Measurements from ENCODE around the gene SBNO2.
"Not testable (repeated sequence)": the region's sequence is repeated elsewhere in the genome, so short reads cannot be mapped to it uniquely, and the experiment has no call there.

The SBNO2 gene

DNA sequence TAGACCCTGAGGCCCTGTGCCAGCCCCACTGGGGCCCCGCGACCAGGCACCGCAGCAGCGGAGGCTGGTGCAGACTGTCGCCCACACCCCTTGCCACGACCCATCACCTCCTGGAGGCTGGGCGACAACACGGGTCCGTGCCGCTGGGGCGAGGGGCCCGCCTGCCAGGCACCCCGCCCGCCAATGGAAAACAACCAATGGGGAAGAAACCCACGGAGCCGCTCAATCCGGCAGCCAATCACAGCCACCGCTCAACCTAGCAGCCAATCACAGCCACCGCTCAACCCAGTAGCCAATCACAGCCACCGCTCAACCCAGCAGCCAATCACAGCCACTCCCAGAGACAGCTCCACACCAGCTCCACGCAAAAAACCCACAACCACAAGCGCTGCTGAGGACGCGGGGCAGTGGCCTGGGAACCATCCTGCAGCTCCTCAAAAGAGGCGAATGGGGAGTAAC, 40.6 kb downstream of the SBNO2 start:
- peak; percentile 5 for DNase-seq

DNA sequence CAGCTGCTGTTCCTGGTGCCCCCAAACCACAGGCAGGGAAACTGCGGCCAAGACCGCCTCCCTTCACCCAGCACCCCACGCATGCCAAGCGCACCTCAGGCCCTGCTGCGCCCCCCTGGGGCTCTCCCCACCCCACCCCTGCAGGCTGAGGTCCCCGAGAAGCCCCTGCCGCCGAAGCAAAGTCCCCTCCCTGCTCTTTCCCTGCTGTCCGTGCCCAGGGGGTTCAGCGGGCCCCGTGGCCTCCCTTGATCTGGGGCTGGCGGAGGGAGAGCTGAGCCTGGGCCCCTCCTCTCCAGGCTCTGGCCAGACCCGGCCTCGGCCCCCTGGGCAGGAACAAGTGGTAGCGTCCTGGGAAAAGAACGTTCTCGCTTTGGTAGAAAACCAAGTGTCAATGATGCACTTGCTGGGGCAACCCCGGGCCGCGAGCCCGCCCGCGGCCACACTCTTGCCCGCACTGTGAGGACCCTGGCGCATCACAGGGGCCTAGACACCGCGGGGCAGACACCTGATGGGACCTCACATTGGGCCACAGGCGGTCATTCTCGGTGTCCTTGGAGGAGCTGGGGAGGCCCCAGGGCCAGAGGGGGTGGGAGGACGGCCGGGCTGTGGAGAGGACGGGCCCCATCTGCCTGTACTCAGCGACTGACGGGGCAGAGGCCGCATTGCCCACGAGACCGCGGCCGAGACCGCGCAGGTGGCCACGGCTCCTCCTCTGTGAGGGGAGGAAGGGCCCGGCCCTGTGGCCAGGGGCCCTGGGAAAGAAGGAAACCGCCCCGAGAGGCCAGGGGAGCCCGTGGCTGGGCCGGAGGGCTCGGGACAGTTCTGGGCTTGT, 41.3 kb downstream of the SBNO2 start:
- no peak for DNase-seq

DNA sequence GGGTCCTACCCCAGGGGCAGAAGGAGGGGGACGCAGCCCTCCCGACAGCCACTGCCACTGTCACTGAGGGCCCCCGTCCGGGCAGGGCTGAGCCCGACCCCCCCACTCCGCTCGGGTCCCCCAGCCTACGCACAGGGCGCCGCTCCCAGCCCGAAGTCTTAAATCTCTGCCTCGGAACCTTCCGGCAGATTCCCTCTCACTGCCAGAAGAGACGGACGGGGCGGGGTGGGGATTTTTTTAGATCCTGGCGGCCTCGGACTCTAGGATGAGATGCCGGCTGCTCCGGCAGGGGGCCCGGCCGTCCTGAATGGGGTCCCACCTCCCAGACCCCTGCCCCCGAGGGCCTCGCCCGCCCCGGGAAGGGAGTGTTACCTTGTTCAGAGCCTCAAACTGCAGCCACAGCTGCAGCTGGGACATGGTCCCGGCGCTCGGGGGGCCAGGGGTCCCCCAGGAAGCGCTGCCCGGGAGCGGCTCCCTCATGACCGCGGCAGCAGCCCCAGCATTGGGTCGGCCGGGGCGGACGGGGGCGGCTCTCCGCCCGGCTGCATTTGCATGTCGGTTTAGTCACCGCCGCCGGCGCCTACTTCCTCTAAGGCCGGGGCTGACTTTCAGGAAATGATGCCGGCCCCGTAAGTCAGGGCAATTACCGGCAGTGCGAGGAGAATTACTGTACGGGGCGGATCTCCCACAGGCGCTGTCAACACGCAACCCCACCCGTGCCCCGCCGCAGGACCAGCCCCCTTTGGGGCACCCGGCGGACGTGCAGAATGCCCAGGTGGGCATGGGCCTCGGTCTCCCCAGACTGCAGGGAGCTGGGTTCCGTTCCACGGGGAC, 42.1 kb downstream of the SBNO2 start:
- peak; percentile 86 for DNase-seq

DNA sequence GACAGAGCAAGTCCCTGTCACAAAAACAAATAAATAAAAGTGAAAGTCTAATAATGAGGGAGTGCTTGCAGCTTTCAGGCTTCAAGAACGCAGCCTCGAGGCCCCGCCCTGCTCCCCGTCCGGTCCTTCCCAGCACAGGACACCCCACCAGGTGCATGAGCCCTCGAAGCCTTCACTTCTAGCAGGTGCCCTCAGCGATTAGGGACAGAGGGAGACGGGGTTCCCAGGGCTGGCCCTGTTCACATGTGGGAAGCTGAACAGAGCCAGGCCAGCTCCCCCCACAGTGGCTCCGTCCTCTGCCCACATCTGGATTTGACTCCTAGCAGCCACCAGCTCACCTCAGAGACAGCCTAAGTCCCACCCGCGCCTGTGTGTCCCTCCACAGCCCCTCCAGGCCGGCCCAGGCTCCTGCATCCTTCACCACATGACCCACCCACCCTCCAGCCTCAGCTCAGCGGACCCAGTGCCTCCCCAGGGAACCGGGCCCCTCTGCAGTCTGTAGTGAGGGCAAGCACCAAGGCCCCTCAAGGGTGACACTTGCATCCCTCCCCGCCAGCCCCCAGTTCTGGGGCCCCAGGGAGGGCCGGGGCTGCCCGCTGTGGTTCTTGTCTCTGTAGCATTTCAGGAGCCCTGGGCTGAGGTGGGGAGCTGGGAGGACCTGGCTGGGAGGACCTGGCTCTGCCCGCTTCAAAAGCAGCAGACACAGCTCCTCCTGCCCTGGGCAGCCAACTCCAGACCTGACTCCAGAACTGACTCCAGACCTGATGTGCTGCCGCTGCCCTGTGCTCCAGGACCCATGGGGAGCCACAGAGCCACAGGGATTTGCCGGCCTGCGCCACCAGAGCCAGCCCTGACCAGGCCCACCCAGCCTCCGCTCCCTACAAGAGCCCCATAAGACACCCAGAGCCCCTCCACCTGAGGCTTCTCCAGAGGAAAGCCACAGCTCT, 43.0 kb downstream of the SBNO2 start:
- DNase-seq, result peak; percentile 11

- DNase-seq, result no peak
Observed at GRCh38 chr19:1129535-1129934, 44.5 kb downstream of the SBNO2 start.

DNA sequence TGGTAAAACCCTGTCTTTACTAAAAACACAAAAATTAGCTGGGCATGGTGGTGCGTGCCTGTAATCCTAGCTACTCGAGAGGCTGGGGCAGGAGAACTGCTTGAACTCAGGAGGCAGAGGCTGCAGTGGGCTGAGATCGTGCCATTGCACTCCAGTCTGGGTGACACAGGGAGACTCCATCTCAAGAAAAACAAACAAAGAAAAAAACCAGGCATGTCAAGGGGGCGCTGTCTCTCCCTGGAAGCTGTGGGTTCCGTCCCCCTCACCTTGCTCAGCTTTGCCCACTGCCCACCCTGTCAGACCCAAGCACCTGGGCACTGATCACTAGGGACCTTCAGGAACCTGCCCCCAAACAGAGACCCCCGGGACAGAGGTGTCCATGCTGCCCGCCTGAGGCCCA, 45.0 kb downstream of the SBNO2 start:
- not testable (repeated sequence) for DNase-seq

DNA sequence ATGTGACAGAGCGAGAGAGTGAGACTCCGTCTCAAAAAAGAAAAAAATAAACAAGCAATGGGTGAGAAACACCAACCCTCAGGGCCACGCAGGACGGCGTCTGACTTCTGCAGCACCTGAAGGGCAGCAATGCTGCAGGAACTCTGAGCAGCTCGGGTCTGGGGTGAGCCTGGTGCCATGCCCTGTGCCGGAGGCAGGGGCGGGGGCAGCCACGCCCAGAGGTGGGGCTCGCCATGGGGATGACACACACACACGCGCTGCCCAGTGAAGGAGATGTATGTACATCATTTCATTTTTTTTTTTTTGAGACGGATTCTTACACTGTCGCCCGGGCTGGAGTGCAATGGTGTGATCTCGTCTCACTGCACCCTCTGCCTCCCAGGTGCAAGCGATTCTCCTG, 46.0 kb downstream of the SBNO2 start:
- DNase-seq, result no peak

DNA sequence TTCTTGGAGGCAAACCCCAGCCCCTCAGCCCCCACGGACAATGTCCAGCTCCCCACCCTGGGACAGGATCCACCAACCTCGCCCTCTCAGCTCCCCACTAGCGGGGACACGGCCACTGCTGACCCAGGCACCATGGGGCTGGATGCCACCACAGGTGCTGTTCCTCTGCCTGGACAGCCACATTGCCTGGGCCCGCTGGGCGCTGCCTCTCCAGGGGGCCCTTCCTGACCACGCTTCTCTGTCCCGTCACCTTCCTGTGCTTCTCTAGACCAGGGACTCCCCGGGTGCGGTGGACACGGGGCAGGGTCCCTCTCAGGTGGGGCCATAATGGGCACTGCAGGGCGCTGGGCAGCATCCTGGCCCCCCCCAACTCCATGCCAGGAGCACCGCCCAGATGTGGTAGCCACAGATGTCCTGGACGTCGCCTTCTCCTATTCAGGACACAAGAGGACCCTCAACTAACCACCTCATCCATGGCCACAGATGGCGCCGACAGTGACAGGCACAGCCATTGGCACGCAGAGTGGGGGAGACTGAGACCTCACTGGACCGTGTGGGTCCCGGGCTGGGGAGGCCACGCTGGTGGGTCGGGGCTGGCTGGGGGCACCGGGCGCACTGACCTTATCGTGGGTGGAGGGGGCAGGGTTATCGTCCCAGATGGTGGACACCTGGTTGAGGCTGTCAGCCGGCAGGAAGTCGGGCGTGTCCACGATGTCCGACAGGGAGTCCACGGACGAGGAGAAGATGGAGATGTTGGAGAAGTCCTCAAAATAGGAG, 46.9 kb downstream of the SBNO2 start:
- DNase-seq, result no peak

GRCh38 chr19:1125601-1126467, 48.2 kb downstream of the SBNO2 start:
- DNase-seq, result no peak

GRCh38 chr19:1123885-1124677, 50.0 kb downstream of the SBNO2 start:
- DNase-seq, result no peak

- no peak for DNase-seq
Observed at GRCh38 chr19:1123381-1123780, 50.7 kb downstream of the SBNO2 start.

DNA sequence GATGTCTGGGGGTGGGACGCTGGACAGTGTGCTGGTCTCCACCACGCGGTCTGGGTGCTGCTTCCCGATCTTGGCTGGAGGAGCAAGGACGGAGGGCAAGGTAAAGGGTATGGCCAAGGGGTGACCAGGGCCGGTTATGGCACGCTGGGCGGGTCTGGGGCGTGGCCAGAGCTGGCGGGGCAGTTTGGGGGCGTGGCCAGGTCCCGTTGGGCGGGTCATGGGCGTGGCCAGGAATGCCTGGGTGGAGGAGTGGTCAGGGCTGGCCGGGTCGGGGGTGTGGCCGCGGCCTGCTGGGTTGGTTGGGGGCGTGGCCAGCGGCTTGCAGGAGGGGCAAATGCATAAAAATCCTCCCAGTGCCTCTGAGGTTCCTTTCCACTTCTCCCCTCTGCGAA, 51.1 kb downstream of the SBNO2 start:
- peak; percentile 59 for DNase-seq

DNA sequence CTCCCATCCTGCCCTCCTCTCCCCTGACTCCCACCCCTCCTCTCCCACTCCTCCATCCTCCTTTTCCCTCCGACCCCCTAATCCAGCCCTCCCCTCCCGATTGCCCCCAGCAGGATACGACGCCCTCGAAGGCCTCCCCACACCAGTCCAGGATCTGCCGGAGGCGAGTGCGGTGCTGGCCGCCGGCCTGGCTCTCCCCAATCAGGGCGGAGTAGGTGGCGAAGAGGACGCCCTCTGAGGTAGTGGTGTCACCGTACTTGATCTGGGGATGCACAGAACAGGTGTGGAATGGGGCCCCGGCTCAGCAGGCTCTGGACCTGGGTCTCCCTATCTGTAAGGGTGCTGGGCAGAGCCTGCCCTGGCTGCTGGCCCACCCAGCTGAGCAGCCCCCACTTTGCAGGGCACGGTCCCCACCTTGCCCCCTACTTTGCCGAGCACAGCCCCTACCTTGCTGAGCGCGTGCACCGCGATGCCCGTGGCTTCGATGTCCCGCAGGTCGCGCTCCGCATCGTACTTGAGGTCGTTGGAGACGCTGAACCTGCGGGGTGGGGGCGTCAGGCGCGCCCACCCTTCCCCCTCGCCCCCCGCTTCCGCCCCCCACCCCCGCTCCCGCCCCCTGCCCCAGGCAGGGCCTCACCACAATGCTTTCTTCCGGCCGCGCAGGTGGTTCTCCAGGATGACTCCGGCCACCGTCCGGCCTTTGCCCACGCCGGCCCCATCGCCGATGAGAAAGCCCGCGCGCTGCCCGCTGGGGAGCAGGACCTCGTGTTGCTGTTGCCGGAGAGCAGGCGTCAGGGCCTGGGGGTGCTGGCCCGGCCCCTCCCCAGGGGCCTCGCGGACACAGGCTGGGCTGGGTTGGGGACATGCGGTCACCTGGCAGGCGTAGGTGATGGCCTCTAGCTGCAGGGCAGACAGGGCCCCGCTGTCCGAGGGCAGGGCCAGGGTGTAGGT, 51.8 kb downstream of the SBNO2 start:
- DNase-seq, result no peak

DNA sequence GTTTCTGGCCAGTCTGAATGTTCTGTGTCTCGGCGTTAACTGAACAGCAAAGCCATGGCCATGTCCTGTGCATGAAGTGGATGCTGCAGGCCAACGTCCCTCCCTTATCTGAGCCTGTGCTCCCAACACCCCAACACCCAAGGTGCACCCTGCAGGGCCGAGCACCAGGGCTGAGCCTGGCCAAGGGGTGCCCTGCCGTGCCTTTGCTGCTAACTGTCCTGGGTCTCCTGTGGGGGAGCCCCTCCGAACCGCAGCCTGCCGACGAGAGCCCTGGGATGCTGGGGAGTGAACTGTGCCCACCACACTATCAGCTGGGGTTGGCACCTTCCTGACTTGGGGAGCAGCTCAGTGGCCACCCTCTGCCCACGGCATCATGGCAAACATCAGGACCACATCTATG, 52.7 kb downstream of the SBNO2 start:
- no peak for DNase-seq

GRCh38 chr19:1119475-1120217, 54.4 kb downstream of the SBNO2 start:
- DNase-seq, result no peak

DNA sequence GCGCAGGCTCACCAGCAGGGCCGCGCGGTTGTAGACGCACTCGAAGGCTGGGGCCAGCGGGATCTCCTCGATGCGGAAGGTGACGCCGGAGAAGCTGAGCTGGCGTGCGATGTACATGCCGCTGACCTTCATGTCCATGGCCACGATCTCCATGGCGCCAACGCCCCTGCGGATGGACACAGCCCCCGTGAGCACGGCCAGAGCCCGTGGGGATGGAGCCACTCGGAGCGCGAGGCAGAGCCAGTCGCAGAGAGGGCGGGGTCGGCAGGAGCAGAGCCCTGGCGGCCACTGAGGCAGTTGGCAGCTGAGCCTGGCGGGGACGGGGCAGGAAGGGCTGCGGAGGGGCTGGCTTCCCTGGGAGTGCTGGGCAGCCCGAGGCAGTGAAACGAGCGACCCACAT, 55.1 kb downstream of the SBNO2 start:
- DNase-seq, result no peak

- no peak for DNase-seq
Observed at GRCh38 chr19:1117654-1118053, 56.4 kb downstream of the SBNO2 start.
